NOMO-1 treated with dmso at 0.1 percent for 144 hours (cell line): ENCODE results near the gene CREBL2.
"Not testable (repeated sequence)": the region's sequence is repeated elsewhere in the genome, so short reads cannot be mapped to it uniquely, and the experiment has no call there.

Experiments
- DNase-seq: peaks from one replicate; lab custom pipeline; 2025; ENCODE audit not compliant: unreplicated experiment; lab: John Stamatoyannopoulos, UW

The CREBL2 gene

GRCh38 chr12:12635651-12636050 is 24.0 kb downstream of the CREBL2 start:
- DNase-seq: no peak

- no peak for DNase-seq
Measured at GRCh38 chr12:12636641-12637040, 25.0 kb downstream of the CREBL2 start.

- DNase-seq: not testable (repeated sequence)
Measured at GRCh38 chr12:12639995-12640394, 28.3 kb downstream of the CREBL2 start.

GRCh38 chr12:12641650-12642049 is 30.0 kb downstream of the CREBL2 start:
- DNase-seq: no peak

- no peak for DNase-seq
Measured at GRCh38 chr12:12642916-12643315, 31.2 kb downstream of the CREBL2 start.

GRCh38 chr12:12645485-12645884 is 33.8 kb downstream of the CREBL2 start:
- no peak for DNase-seq

- DNase-seq: not testable (repeated sequence)
Measured at GRCh38 chr12:12645968-12646367, 34.3 kb downstream of the CREBL2 start.

- no peak for DNase-seq
Measured at GRCh38 chr12:12646483-12647072, 34.9 kb downstream of the CREBL2 start.

- DNase-seq: no peak
Measured at GRCh38 chr12:12648284-12648683, 36.6 kb downstream of the CREBL2 start.

GRCh38 chr12:12648951-12649650 is 37.4 kb downstream of the CREBL2 start:
- no peak for DNase-seq

GRCh38 chr12:12651752-12652151 is 40.1 kb downstream of the CREBL2 start:
- DNase-seq: no peak

- not testable (repeated sequence) for DNase-seq
Measured at GRCh38 chr12:12652704-12653103, 41.0 kb downstream of the CREBL2 start.

GRCh38 chr12:12653922-12654321 is 42.2 kb downstream of the CREBL2 start:
- DNase-seq: no peak

- DNase-seq: no peak
Measured at GRCh38 chr12:12654691-12655460, 43.2 kb downstream of the CREBL2 start.

- no peak for DNase-seq
Measured at GRCh38 chr12:12660201-12660600, 48.5 kb downstream of the CREBL2 start.

- DNase-seq: no peak
Measured at GRCh38 chr12:12661086-12661856, 49.6 kb downstream of the CREBL2 start.

- no peak for DNase-seq
Measured at GRCh38 chr12:12663644-12664294, 52.1 kb downstream of the CREBL2 start.

- DNase-seq: no peak
Measured at GRCh38 chr12:12665194-12665593, 53.5 kb downstream of the CREBL2 start.

- no peak for DNase-seq
Measured at GRCh38 chr12:12668005-12668404, 56.3 kb downstream of the CREBL2 start.

GRCh38 chr12:12669020-12669419 is 57.3 kb downstream of the CREBL2 start:
- DNase-seq: no peak
